HepG2 (cell line): Measurements from ENCODE around the gene IQSEC1.

Experiments used
- CEBPB ChIP-seq: IDR thresholded peaks from 2 replicates; pipeline ENCODE4 v1.6.1; 2011; ENCODE audit warnings: low read depth, low read length, improper control_type of control experiment, borderline replicate concordance
- CTCF ChIP-seq: sonication (generic); formaldehyde crosslinking; IDR thresholded peaks from 2 replicates; pipeline ENCODE4 v1.5.0; 2020; ENCODE audit warnings: mild to moderate bottlenecking, missing genetic modification reagents, moderate library complexity
- NFKBIZ ChIP-seq: IDR thresholded peaks from 2 replicates; pipeline ENCODE4 v1.6.1; 2018; ENCODE audit warnings: missing genetic modification reagents, missing compliant biosample characterization
- REPIN1 ChIP-seq: sonication (generic); formaldehyde crosslinking; IDR thresholded peaks from 2 replicates; pipeline ENCODE4 v1.8.0; 2022; ENCODE audit warnings: missing genetic modification reagents, low read depth, mild to moderate bottlenecking, borderline replicate concordance
- RNF2 ChIP-seq: fragments of 450-650 bp; conservative IDR thresholded peaks from 2 replicates; pipeline ENCODE4 v1.6.1; 2016; ENCODE audit warnings: low read depth
- SIX1 ChIP-seq: sonication (generic); formaldehyde crosslinking; IDR thresholded peaks from 2 replicates; pipeline ENCODE4 v1.4.0; 2020; ENCODE audit warnings: missing genetic modification reagents, borderline replicate concordance
- SMC3 ChIP-seq: IDR thresholded peaks from 2 replicates; pipeline ENCODE4 v1.6.1; 2011; ENCODE audit warnings: low read length, improper control_type of control experiment
- SP2 ChIP-seq: sonication (generic); formaldehyde crosslinking; IDR thresholded peaks from 2 replicates; pipeline ENCODE4 v1.5.1; 2020; ENCODE audit warnings: mild to moderate bottlenecking, missing genetic modification reagents
- TAF1 ChIP-seq: sonication (generic); formaldehyde crosslinking; IDR thresholded peaks from 2 replicates; pipeline ENCODE4 v1.4.0; 2020; ENCODE audit warnings: missing genetic modification reagents
- THAP7 ChIP-seq: sonication (generic); formaldehyde crosslinking; IDR thresholded peaks from 2 replicates; pipeline ENCODE4 v1.8.1; 2023; ENCODE audit warnings: mild to moderate bottlenecking, missing genetic modification reagents
- TRIM24 ChIP-seq: sonication (generic); formaldehyde crosslinking; IDR thresholded peaks from 2 replicates; pipeline ENCODE4 v1.8.0; 2022; ENCODE audit warnings: mild to moderate bottlenecking, missing genetic modification reagents
- ZHX2 ChIP-seq, 2 experiments: sonication (generic) in 1 of 2; formaldehyde crosslinking in 1 of 2; IDR thresholded peaks; 2 replicates each; pipeline versions ENCODE4 v1.6.1 to v1.9.0; 2014 to 2022; ENCODE audit warnings: antibody characterized with exemption in 1 of 2, borderline replicate concordance in 1 of 2, inconsistent platforms in 1 of 2, low read depth in 1 of 2, missing genetic modification reagents in 1 of 2
- ZNF30 ChIP-seq: sonication (generic); formaldehyde crosslinking; IDR thresholded peaks from 2 replicates; pipeline ENCODE4 v1.5.0; 2020; ENCODE audit warnings: mild to moderate bottlenecking, missing genetic modification reagents
- ZNF563 ChIP-seq: sonication (generic); formaldehyde crosslinking; IDR thresholded peaks from 2 replicates; pipeline ENCODE4 v1.8.0; 2022; ENCODE audit warnings: mild to moderate bottlenecking, moderate library complexity, missing genetic modification reagents

- no peak for TF ChIP-seq SMC3
- no peak for TF ChIP-seq REPIN1 (CRISPR knock-in tag)
- TF ChIP-seq CEBPB = no peak
- TF ChIP-seq THAP7 (CRISPR knock-in tag) = no peak
- no peak for TF ChIP-seq ZNF563 (CRISPR knock-in tag)
- no peak for TF ChIP-seq SP2 (CRISPR knock-in tag)
- no peak for TF ChIP-seq RNF2
- no peak for TF ChIP-seq SIX1 (CRISPR knock-in tag)
- TF ChIP-seq TAF1 = no peak
- no peak for TF ChIP-seq ZNF30 (CRISPR knock-in tag)
- no peak for TF ChIP-seq CTCF (CRISPR knock-in tag)
- no peak for TF ChIP-seq ZHX2 (IDR thresholded peaks at IDR 0.05; ENCODE audit: low read depth)
- TF ChIP-seq ZHX2 (CRISPR knock-in tag; IDR thresholded peaks at IDR 0.05; ENCODE audit: borderline replicate concordance) = no peak
- TF ChIP-seq NFKBIZ (CRISPR knock-in tag) = no peak
- TF ChIP-seq TRIM24 = no peak
Observed at GRCh38 chr3:13082677-13083076, 9.4 kb upstream of the IQSEC1 start.
